Lung (tissue), 12 donors: ENCODE measurements around the gene PAK4. TPM values are rescaled to one million over a fixed set of nuclear protein-coding genes. Genes with fewer than 3 reads are reported as not detected.

Experiments
- ATAC-seq: fragments of 200-7000 bp; cut with Tn5 transposase; one replicate; pipeline ENCODE4 v1.9.1; 2020; ENCODE audit warnings: moderate number of reproducible peaks; ENCODE audit not compliant: insufficient read depth, low FRiP score
- DNase-seq, 3 donors: peaks; one replicate each; pipeline ENCODE4 v3.0.0-alpha.2; 2013 to 2017
- H3K27ac ChIP-seq, 2 donors: one replicate each; pipeline ENCODE4 v1.5.1; 2013; ENCODE audit warnings: mild to moderate bottlenecking in 2 of 2, moderate library complexity in 2 of 2, control low read depth in 1 of 2, inconsistent platforms in 1 of 2, low read depth in 1 of 2, low read length in 1 of 2
- H3K27me3 ChIP-seq, 3 donors: one replicate each; pipeline ENCODE4 v1.5.1; 2013; ENCODE audit warnings: low read length in 2 of 3; ENCODE audit not compliant: control insufficient read depth in 3 of 3, insufficient read depth in 3 of 3
- H3K36me3 ChIP-seq, 4 donors: one replicate each; pipeline ENCODE4 v1.5.1; 2013; ENCODE audit warnings: low read length in 4 of 4, mild to moderate bottlenecking in 1 of 4, moderate library complexity in 1 of 4; ENCODE audit not compliant: control insufficient read depth in 4 of 4, insufficient read depth in 4 of 4
- H3K4me1 ChIP-seq, 5 donors: one replicate each; pipeline ENCODE4 v1.5.1; 2013; ENCODE audit warnings: low read length in 5 of 5, mild to moderate bottlenecking in 2 of 5, moderate library complexity in 1 of 5; ENCODE audit not compliant: control insufficient read depth in 5 of 5, insufficient read depth in 5 of 5
- H3K4me3 ChIP-seq: one replicate; pipeline ENCODE4 v1.5.1; 2013; ENCODE audit warnings: mild to moderate bottlenecking, control low read depth, moderate library complexity
- H3K9ac ChIP-seq, 2 donors: one replicate each; pipeline ENCODE4 v1.5.1; 2013; ENCODE audit warnings: low read length in 2 of 2, control low read depth in 1 of 2; ENCODE audit not compliant: insufficient read depth in 1 of 2
- H3K9me3 ChIP-seq, 4 donors: one replicate each; pipeline ENCODE4 v1.5.1; 2013; ENCODE audit warnings: low read length in 3 of 4, mild to moderate bottlenecking in 1 of 4, moderate library complexity in 1 of 4; ENCODE audit not compliant: control insufficient read depth in 4 of 4, insufficient read depth in 3 of 4
- WGBS, 2 donors: extraction: QIAGEN DNeasy Blood & Tissue Kit; methylation state at CpG; one replicate each; pipeline ENCODE4 v1.1.7; 2013; 5-methylcytosine and 5-hydroxymethylcytosine counted together
- polyA plus RNA-seq, 2 donors: library from polyadenylated mRNA; stranded (reverse); fragments of 200-250 nt; gene quantifications; one replicate each; pipeline ENCODE4 v1.2.1, GENCODE V29; 2013
- total RNA-seq, 2 donors: library from RNA; depleted of rRNA in 1 of 2; stranded (reverse); fragments of >200 nt in 1 of 2; gene quantifications; one replicate each; pipeline ENCODE4 v1.2.1, GENCODE V29; 2014 to 2021
- TF ChIP-seq, protein P1 (sequence below): IDR thresholded peaks from 2 replicates; pipeline ENCODE4 v1.5.1; 2012; ENCODE audit warnings: mild to moderate bottlenecking; ENCODE audit errors: control extremely low read depth, extremely low read depth
- donor health status: control.
- donor health status: control.
- donor health status: Bipolar disorder and iron deficiency.
- donor health status: healthy.
- donor health status: DM: yes; HTN: yes; CAD: no.

The PAK4 gene
- total and polyA plus RNA-seq, 4 donors, result 23.2 to 60.8 (median 36.7) TPM

- H3K27ac ChIP-seq, result no peak overlapping the region
- no peak overlapping the region for H3K9ac ChIP-seq
- no peaks in the 10 kb centered on the region for H3K27me3 ChIP-seq
- H3K4me3 ChIP-seq, result no peak overlapping the region
- TF ChIP-seq, protein P1, sequence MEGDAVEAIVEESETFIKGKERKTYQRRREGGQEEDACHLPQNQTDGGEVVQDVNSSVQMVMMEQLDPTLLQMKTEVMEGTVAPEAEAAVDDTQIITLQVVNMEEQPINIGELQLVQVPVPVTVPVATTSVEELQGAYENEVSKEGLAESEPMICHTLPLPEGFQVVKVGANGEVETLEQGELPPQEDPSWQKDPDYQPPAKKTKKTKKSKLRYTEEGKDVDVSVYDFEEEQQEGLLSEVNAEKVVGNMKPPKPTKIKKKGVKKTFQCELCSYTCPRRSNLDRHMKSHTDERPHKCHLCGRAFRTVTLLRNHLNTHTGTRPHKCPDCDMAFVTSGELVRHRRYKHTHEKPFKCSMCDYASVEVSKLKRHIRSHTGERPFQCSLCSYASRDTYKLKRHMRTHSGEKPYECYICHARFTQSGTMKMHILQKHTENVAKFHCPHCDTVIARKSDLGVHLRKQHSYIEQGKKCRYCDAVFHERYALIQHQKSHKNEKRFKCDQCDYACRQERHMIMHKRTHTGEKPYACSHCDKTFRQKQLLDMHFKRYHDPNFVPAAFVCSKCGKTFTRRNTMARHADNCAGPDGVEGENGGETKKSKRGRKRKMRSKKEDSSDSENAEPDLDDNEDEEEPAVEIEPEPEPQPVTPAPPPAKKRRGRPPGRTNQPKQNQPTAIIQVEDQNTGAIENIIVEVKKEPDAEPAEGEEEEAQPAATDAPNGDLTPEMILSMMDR, result peak; percentile 59
- ATAC-seq (peak; percentile 34), DNase-seq (peak in 2 of 3 donors; percentile 48 to 57)
- no peaks in the 10 kb centered on the region for H3K36me3 ChIP-seq
- WGBS, 2 donors, result 22 to 24% methylated on average over 15 to 16 of the region's 16 CpGs
- peaks cover 0 to 4% (median 0%) of the 10 kb centered on the region in 5 donors for H3K4me1 ChIP-seq
- H3K9me3 ChIP-seq, result peaks cover 0 to 2% (median 0%) of the 10 kb centered on the region in 4 donors
These were observed 15.2 kb upstream of the PAK4 start for GRCh38 chr19:39110263-39110967.

- no peak overlapping the region for H3K4me3 ChIP-seq
- 49 to 56% methylated on average over 15 to 18 of the region's 18 CpGs for WGBS, 2 donors
- H3K36me3 ChIP-seq, result no peaks in the 10 kb centered on the region
- no peak overlapping the region for H3K27ac ChIP-seq
- no peaks in the 10 kb centered on the region for H3K27me3 ChIP-seq
- ATAC-seq (no peak), DNase-seq (no peak)
- TF ChIP-seq, protein P1, result no peak
- H3K4me1 ChIP-seq, result peaks cover 0 to 4% (median 0%) of the 10 kb centered on the region in 5 donors
- H3K9me3 ChIP-seq, result peaks cover 0 to 2% (median 0%) of the 10 kb centered on the region in 4 donors
- no peak overlapping the region for H3K9ac ChIP-seq
These were observed 13.9 kb upstream of the PAK4 start for GRCh38 chr19:39111593-39112199.

GRCh38 chr19:39112338-39112890 is 13.2 kb upstream of the PAK4 start:
- H3K4me1 ChIP-seq, result peaks cover 0 to 4% (median 0%) of the 10 kb centered on the region in 5 donors
- H3K9me3 ChIP-seq, result peaks cover 0 to 2% (median 0%) of the 10 kb centered on the region in 4 donors
- ATAC-seq (no peak), DNase-seq (no peak)
- WGBS, 2 donors, result 86 to 90% methylated on average over 15 of the region's 15 CpGs
- H3K27me3 ChIP-seq, result no peaks in the 10 kb centered on the region
- H3K9ac ChIP-seq, result no peak overlapping the region
- H3K27ac ChIP-seq, result no peak overlapping the region
- H3K36me3 ChIP-seq, result no peaks in the 10 kb centered on the region
- no peak overlapping the region for H3K4me3 ChIP-seq
- TF ChIP-seq, protein P1, result no peak
